Osteoblast (primary cell): ENCODE results near the gene RNASE7. TPM values are rescaled to one million over a fixed set of nuclear protein-coding genes. Genes with fewer than 3 reads are reported as not detected.
A peak's percentile ranks its signal among the peaks of the same experiment; 100 is the strongest.

Experiments
- DNase-seq: peaks from one replicate; pipeline ENCODE4 v3.0.0; 2011; ENCODE audit warnings: low spot score, mixed read lengths; ENCODE audit not compliant: insufficient read length; ENCODE audit errors: missing footprints
- H2AFZ ChIP-seq: 2 replicates; pipeline ENCODE4 v1.6.0; 2011; ENCODE audit warnings: mild to moderate bottlenecking, low read length
- H3K27ac ChIP-seq: 2 replicates; pipeline ENCODE4 v1.5.1; 2011; ENCODE audit warnings: mild to moderate bottlenecking, low read depth, low read length, moderate library complexity
- H3K27me3 ChIP-seq: 2 replicates; pipeline ENCODE4 v1.6.0; 2012; ENCODE audit warnings: mild to moderate bottlenecking, control low read depth, inconsistent platforms, low read length, moderate library complexity; ENCODE audit not compliant: insufficient read depth
- H3K36me3 ChIP-seq: 2 replicates; pipeline ENCODE4 v1.5.1; 2011; ENCODE audit warnings: mild to moderate bottlenecking, low read length, control low read depth, moderate library complexity; ENCODE audit not compliant: insufficient read depth
- H3K4me1 ChIP-seq: 2 replicates; pipeline ENCODE4 v1.5.1; 2011; ENCODE audit warnings: mild to moderate bottlenecking, low read length, control low read depth, moderate library complexity; ENCODE audit not compliant: insufficient read depth
- H3K4me2 ChIP-seq: 2 replicates; pipeline ENCODE4 v1.6.0; 2011; ENCODE audit warnings: mild to moderate bottlenecking, low read length; ENCODE audit not compliant: insufficient read depth
- H3K4me3 ChIP-seq: fragments of 200-600 bp; sonication (generic); 3 replicates; pipeline ENCODE4 v1.5.1; 2012; ENCODE audit warnings: mild to moderate bottlenecking, low read length, inconsistent platforms; ENCODE audit not compliant: insufficient read depth
- H3K79me2 ChIP-seq: 2 replicates; pipeline ENCODE4 v1.6.0; 2012; ENCODE audit warnings: mild to moderate bottlenecking, low read length, control low read depth, inconsistent platforms; ENCODE audit not compliant: insufficient read depth
- H3K9me3 ChIP-seq: 2 replicates; pipeline ENCODE4 v1.5.1; 2011; ENCODE audit warnings: low read depth, low read length, control low read depth
- H4K20me1 ChIP-seq: 2 replicates; pipeline ENCODE4 v1.6.0; 2012; ENCODE audit warnings: mild to moderate bottlenecking, low read length, control low read depth; ENCODE audit not compliant: insufficient read depth
- total RNA-seq: library from RNA; depleted of rRNA; stranded (reverse); fragments of >200 nt; gene quantifications from 2 replicates; pipeline ENCODE4 v1.2.3, GENCODE V29; 2012
- TF ChIP-seq, protein P1 (sequence below): IDR thresholded peaks from 2 replicates; pipeline ENCODE4 v1.5.1; 2011; ENCODE audit warnings: mild to moderate bottlenecking, low read depth, low read length, moderate library complexity; ENCODE audit errors: extremely low read depth

Gene RNASE7
- total RNA-seq, 1 donor = not detected

DNA sequence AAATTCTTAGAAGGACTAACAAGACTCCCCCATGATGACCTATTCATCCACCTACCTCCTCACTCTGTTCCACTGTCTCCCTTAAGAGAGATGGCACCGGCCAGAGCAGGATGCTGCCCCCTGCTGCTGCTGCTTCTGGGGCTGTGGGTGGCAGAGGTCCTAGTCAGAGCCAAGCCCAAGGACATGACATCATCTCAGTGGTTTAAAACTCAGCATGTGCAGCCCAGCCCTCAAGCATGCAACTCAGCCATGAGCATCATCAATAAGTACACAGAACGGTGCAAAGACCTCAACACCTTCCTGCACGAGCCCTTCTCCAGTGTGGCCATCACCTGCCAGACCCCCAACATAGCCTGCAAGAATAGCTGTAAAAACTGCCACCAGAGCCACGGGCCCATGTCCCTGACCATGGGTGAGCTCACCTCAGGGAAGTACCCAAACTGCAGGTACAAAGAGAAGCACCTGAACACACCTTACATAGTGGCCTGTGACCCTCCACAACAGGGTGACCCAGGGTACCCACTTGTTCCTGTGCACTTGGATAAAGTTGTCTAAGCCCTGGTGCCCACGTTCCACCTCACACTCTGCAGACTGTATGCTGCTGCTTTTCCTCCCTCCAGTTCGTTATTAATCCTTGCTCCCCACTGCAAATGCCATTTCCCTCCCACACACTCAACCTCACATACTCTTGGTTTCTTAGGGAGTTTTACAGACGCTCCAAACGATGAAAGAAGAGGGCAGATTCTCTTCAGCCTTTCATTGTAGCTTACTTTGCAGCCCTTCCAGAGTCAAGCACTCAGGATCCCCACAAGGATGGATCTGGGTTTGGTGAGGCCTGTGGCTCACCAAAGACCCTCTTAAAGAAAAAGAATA lies 15.9 kb downstream of the RNASE7 start, which contains the start of gene RNASE8:
Gene RNASE8, plus strand, starts transcription at position 20 of the 873 bp plus-strand sequence. Its CDS starts 71 bp downstream, at position 91.
- H3K4me1 ChIP-seq = peaks cover 26% of the 10 kb centered on the region
- no peak within 1 kb of the TSS for H3K4me2 ChIP-seq
- DNase-seq = peak; percentile 64
- no peaks in the 10 kb centered on the region for H3K9me3 ChIP-seq
- TF ChIP-seq, protein P1, sequence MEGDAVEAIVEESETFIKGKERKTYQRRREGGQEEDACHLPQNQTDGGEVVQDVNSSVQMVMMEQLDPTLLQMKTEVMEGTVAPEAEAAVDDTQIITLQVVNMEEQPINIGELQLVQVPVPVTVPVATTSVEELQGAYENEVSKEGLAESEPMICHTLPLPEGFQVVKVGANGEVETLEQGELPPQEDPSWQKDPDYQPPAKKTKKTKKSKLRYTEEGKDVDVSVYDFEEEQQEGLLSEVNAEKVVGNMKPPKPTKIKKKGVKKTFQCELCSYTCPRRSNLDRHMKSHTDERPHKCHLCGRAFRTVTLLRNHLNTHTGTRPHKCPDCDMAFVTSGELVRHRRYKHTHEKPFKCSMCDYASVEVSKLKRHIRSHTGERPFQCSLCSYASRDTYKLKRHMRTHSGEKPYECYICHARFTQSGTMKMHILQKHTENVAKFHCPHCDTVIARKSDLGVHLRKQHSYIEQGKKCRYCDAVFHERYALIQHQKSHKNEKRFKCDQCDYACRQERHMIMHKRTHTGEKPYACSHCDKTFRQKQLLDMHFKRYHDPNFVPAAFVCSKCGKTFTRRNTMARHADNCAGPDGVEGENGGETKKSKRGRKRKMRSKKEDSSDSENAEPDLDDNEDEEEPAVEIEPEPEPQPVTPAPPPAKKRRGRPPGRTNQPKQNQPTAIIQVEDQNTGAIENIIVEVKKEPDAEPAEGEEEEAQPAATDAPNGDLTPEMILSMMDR = peak; percentile 24
- no peaks in the 10 kb centered on the region for H3K79me2 ChIP-seq
- H3K36me3 ChIP-seq = no peaks in the 10 kb centered on the region
- H3K4me3 ChIP-seq = no peak within 1 kb of the TSS
- no peaks in the 10 kb centered on the region for H4K20me1 ChIP-seq
- no peak within 1 kb of the TSS for H2AFZ ChIP-seq
- H3K27me3 ChIP-seq = no peaks in the 10 kb centered on the region
- no peak within 1 kb of the TSS for H3K27ac ChIP-seq

DNA sequence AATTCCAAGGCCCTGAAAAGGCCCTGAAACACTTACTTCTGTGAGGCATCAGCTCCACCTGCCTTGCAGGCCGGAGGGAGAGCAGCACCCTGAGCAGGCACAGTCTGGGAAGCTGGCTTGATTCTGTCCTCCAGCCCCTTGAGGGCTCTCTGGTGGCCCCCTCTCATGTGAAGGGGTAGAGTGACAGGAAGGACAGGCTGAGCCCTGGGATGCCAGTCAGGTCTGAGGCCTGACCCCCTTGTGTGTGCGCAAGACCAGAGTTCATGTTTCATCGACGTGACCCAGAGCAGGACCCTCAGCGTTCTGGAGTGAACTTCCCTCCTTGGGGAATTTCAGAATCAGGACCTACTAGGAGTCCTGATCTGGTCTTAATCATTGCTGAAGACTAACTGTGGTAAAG lies 16.7 kb downstream of the RNASE7 start:
- H3K27ac ChIP-seq = no peak overlapping the region
- no peaks in the 10 kb centered on the region for H3K36me3 ChIP-seq
- DNase-seq = no peak
- peaks cover 35% of the 10 kb centered on the region for H3K4me1 ChIP-seq
- no peak overlapping the region for H2AFZ ChIP-seq
- no peaks in the 10 kb centered on the region for H3K9me3 ChIP-seq
- H3K4me2 ChIP-seq = no peak overlapping the region
- H3K79me2 ChIP-seq = no peaks in the 10 kb centered on the region
- H4K20me1 ChIP-seq = no peaks in the 10 kb centered on the region
- H3K4me3 ChIP-seq = no peak overlapping the region
- TF ChIP-seq, protein P1 = no peak
- no peaks in the 10 kb centered on the region for H3K27me3 ChIP-seq

DNA sequence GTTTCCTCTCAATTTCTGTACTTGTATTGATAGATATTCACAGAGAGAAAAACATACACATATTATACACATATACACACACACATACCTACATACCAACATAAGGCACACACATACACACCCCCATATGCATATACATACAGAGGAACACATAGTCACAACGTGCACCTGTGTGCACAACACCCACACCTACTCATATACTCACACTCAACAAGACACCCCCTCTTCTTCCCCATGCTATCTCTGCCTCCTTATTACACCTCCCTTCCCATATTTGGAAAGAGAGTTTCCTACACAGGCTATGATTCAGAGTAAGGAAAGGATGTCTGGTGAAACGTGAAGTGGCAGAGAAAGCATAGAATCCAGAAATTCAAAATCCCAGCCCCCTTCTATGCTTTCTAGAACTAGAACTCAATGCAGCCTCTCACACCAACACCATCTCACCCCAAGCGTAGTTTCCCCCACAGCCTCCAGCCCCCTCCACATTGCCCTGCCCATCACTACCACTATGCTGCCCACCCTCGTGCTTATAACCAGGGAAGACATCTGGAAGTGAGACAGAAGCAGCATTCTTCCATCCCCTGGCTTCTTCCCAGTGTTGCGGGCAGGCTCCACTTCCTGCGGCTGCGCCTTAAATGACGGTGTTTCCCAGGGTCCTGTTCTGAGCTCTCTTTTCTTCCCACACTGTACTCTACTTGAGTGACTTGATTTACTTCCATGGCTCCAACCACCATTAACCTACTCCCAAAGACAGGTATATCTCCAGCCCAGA lies 17.9 kb downstream of the RNASE7 start:
- TF ChIP-seq, protein P1 = no peak
- Histone ChIP-seq H3K36me3 (no peaks in the 10 kb centered on the region), H3K4me2 (peak overlapping the region; percentile 66), H3K79me2 (no peaks in the 10 kb centered on the region), H3K9me3 (no peaks in the 10 kb centered on the region), H4K20me1 (no peaks in the 10 kb centered on the region), H3K27ac (peak overlapping the region; percentile 1), H3K27me3 (no peaks in the 10 kb centered on the region), H3K4me3 (peak overlapping the region; percentile 15), H2AFZ (peak overlapping the region; percentile 62), H3K4me1 (peaks cover 35% of the 10 kb centered on the region)
- DNase-seq = peak; percentile 42
